GM12891 (cell line): Measurements from ENCODE around the gene TMPRSS13.
"Not testable (repeated sequence)": the region's sequence is repeated elsewhere in the genome, so short reads cannot be mapped to it uniquely, and the experiment has no call there.

Source experiments
- DNase-seq: peaks from one replicate; pipeline ENCODE4 v3.0.0; 2011; ENCODE audit warnings: low spot score; ENCODE audit not compliant: insufficient read length
- FAIRE-seq: peaks from 2 replicates; lab custom pipeline; 2011; peaks lifted over from hg19 to GRCh38; lab: Jason Lieb, UNC
- PAX5 ChIP-seq: IDR thresholded peaks from 2 replicates; pipeline ENCODE4 v1.6.1; 2011; ENCODE audit warnings: low read length, moderate library complexity, mild to moderate bottlenecking; ENCODE audit not compliant: insufficient read depth, severe bottlenecking
- POLR2A ChIP-seq: IDR thresholded peaks from 2 replicates; pipeline ENCODE4 v1.6.1; 2011; ENCODE audit warnings: low read depth, low read length, control low read depth
- POLR2AphosphoS5 ChIP-seq: IDR thresholded peaks from 2 replicates; pipeline ENCODE4 v1.6.1; 2011; ENCODE audit warnings: low read depth, low read length, control low read depth
- POU2F2 ChIP-seq: IDR thresholded peaks from 2 replicates; pipeline ENCODE4 v1.6.1; 2011; ENCODE audit warnings: low read depth, mild to moderate bottlenecking, control low read depth, low read length, moderate library complexity
- SPI1 ChIP-seq: IDR thresholded peaks from 2 replicates; pipeline ENCODE4 v1.6.1; 2011; ENCODE audit warnings: low read depth, low read length, control low read depth
- TAF1 ChIP-seq: IDR thresholded peaks from 2 replicates; pipeline ENCODE4 v1.6.1; 2011; ENCODE audit warnings: low read depth, low read length, control low read depth

The TMPRSS13 gene

GRCh38 chr11:117868815-117869561 lies 60.2 kb downstream of the TMPRSS13 start:
- no peak for DNase-seq
- no peak for FAIRE-seq
- TF ChIP-seq TAF1 = no peak

- DNase-seq = no peak
- FAIRE-seq = no peak
- no peak for TF ChIP-seq POLR2AphosphoS5
- no peak for TF ChIP-seq TAF1
- no peak for TF ChIP-seq PAX5
- TF ChIP-seq POLR2A = no peak
- no peak for TF ChIP-seq SPI1
- no peak for TF ChIP-seq POU2F2
These were observed 61.1 kb downstream of the TMPRSS13 start for GRCh38 chr11:117868088-117868487.

GRCh38 chr11:117866526-117866925 lies 62.7 kb downstream of the TMPRSS13 start:
- TF ChIP-seq TAF1 (no peak), PAX5 (no peak), SPI1 (no peak), POU2F2 (no peak), POLR2AphosphoS5 (no peak), POLR2A (no peak)
- no peak for FAIRE-seq
- no peak for DNase-seq

- DNase-seq, FAIRE-seq: not testable (repeated sequence)
These were observed 63.7 kb downstream of the TMPRSS13 start for GRCh38 chr11:117865546-117865945.

GRCh38 chr11:117863383-117863782 lies 65.8 kb downstream of the TMPRSS13 start:
- TF ChIP-seq PAX5 = no peak
- no peak for TF ChIP-seq POLR2A
- TF ChIP-seq POU2F2 = no peak
- no peak for TF ChIP-seq POLR2AphosphoS5
- TF ChIP-seq TAF1 = no peak
- no peak for TF ChIP-seq SPI1
- no peak for FAIRE-seq
- no peak for DNase-seq

- FAIRE-seq (no peak), DNase-seq (no peak)
- TF ChIP-seq POLR2A (no peak), PAX5 (no peak), SPI1 (no peak), POLR2AphosphoS5 (no peak), TAF1 (no peak), POU2F2 (no peak)
These were observed 66.4 kb downstream of the TMPRSS13 start for GRCh38 chr11:117862753-117863152.

GRCh38 chr11:117862019-117862725 lies 67.0 kb downstream of the TMPRSS13 start:
- TF ChIP-seq TAF1 = no peak
- TF ChIP-seq POLR2A = no peak
- FAIRE-seq (no peak), DNase-seq (no peak)

- no peak for DNase-seq
- FAIRE-seq = no peak
- TF ChIP-seq POLR2AphosphoS5 (no peak), TAF1 (no peak), POU2F2 (no peak), POLR2A (no peak), SPI1 (no peak), PAX5 (no peak)
These were observed 67.8 kb downstream of the TMPRSS13 start for GRCh38 chr11:117861151-117862018.

GRCh38 chr11:117860139-117860538 lies 69.1 kb downstream of the TMPRSS13 start:
- FAIRE-seq (no peak), DNase-seq (no peak)
- TF ChIP-seq POLR2AphosphoS5 = no peak
- TF ChIP-seq TAF1 = no peak
- no peak for TF ChIP-seq PAX5
- TF ChIP-seq SPI1 = no peak
- TF ChIP-seq POLR2A = no peak
- no peak for TF ChIP-seq POU2F2

GRCh38 chr11:117859488-117860112 lies 69.6 kb downstream of the TMPRSS13 start:
- FAIRE-seq (no peak), DNase-seq (no peak)
- TF ChIP-seq POU2F2 (no peak), PAX5 (no peak), POLR2A (no peak), TAF1 (no peak), SPI1 (no peak), POLR2AphosphoS5 (no peak)
